Right hindlimb (tissue), 1 donor: ENCODE results near the gene P4HB.
A peak's percentile ranks its signal among the peaks of the same experiment; 100 is the strongest.
"Not testable (repeated sequence)": the region's sequence is repeated elsewhere in the genome, so short reads cannot be mapped to it uniquely, and the experiment has no call there.

Experiments
- DNase-seq: peaks from one replicate; pipeline ENCODE4 v3.0.0-alpha.2; 2018

Gene P4HB

DNA sequence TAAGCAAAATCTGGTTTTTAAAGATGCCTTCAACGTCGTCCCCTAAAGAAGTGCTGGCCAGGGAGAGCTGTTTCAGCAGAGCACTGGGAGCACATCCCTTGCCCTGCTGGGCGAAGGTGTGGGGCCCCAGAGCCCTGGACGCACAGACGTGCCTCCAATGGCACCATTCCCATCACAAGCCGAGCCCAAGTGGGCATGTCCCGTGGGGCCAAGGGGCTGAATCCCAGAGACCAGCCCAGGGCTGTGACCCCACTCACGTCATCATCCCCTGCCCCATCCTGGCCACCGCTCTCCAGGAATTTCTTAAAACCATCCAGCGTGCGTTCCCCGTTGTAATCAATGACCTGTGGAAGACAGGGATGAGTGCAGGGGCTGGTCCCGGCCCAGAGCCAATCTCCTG lies 15.4 kb downstream of the P4HB start:
- no peak for DNase-seq

DNA sequence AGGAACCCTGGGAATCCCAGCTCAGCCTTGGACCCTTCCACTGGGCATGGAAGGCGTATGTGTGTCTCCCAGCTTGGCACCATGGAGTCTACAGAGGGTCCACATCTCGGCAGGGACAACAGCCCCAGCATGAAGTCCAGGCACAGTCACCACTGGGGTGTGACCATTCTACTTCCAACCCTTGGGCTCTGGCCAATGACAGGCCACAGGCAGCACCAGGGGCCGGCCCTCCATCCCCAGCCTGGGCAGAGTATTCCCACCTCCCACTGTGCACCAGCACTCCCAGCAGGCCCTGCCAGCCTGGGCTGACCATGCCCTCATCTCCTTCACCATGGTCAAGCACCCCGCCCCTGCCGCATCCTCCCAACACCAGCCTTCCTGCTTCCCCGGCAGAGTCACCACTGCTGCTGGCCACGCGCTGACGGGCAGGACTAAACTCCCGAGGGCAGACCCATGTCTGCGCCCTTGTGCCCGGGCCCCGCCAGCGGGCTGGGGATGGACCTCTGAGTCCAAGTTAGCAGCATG lies 15.9 kb downstream of the P4HB start:
- no peak for DNase-seq

- DNase-seq: no peak
Observed at GRCh38 chr17:81843713-81844326, 16.5 kb downstream of the P4HB start.

DNA sequence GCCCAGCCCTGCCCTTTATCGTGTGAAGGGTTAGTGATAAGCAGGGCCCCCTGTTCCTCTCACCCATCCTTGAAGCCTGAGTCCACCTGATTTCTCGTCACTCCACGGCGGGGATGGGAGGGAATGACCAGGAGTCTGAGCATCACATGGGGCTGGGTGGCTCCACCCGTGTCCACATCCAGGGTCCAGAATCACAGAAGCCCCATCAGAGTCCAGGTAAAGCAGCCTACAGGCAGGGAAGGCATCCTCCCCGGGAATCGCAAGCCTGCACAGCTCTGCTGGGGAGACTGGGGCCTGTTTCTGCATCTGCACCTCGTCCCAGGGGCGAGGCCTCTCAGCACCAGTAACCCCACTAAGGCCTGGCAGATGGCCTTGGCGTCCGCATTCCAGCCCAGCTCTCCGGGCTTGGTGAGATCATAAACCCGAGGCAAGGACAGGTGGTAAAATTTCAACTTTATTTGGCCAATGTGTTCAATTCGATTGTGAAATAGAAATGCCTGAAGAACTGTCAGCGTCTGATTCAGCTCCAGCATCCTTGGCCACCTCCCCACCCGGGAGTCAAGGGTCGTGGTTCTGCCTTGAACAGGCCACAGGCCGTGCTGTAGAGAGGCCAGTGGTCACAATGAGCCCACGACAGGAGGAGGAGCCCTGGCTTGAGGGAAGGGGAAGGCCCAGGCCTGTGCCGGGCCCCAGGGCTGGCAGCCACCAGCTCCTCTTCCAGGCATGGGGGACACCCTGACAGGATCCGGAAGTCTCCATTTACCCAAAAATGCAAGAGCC lies 17.4 kb downstream of the P4HB start:
- no peak for DNase-seq

DNA sequence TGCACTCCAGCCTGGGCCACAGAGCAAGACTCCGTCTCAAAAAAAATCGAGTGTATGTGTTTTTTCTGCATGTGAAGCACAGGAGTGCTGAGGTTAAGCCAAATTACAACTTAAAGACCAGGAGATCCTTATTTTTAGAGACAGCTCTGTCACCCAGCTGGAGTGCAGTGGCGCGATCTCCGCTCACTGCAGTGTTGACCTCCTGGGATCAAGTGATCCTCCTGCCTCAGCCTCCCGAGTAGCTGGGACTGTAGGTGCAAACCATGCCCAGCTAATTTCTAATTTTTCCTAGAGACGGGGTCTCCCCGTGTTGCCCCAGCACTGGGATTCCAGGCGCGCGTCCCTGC lies 18.0 kb downstream of the P4HB start:
- no peak for DNase-seq

GRCh38 chr17:81841866-81842265 lies 18.5 kb downstream of the P4HB start:
- no peak for DNase-seq

GRCh38 chr17:81840826-81841778 lies 19.2 kb downstream of the P4HB start:
- DNase-seq: no peak

GRCh38 chr17:81840059-81840458 lies 20.3 kb downstream of the P4HB start:
- DNase-seq: not testable (repeated sequence)

- no peak for DNase-seq
Observed at GRCh38 chr17:81839301-81839700, 21.0 kb downstream of the P4HB start.

DNA sequence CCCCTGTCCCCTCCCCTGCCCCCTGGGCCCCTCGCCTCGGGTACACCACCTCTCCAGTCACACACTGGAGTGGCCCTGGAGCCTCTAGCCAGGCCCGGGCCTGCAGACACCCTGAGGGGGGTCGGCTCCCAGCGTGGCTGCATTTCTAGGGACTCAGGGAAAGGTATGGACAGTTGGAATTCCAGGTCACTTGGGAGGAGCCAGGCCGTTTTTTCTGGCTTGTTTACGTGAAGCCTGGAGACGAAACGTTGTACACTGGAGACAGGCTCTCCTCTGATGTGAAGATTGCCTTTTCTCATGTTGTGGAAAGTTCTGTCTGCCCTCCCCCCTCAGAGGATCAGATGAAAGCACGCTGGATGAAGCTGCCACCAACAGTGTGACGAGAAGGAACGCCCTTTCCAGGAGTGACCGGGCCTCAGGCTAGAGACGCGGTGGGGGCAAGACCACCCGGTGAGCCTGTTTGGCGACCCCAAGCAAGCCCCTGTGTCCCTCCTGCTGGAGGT lies 21.5 kb downstream of the P4HB start:
- no peak for DNase-seq

DNA sequence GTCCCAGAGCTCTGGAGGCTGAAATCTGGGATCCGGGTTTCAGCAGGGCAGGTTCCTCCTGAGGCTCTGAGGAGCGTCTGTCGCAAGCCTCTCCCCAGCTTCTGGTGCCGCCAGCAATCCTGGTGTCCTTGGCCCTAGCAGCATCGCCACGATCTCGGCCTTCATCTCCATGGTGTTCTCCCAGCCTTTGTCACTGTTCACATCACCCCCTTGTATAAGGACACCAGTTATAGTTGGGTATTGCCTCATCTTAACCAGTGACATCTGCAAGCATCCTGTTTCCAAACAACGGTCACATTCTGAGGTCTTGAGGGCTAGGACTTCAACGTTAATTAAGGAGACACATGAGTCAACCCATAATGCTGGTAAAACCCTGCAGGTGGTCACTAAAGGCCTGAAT lies 22.7 kb downstream of the P4HB start:
- DNase-seq: no peak

- no peak for DNase-seq
Observed at GRCh38 chr17:81834831-81835267, 25.5 kb downstream of the P4HB start, which contains the start of gene PPP1R27. TSS of gene PPP1R27 (minus strand) at chr17:81835050. CDS start at chr17:81834953, 97 bp downstream.

- DNase-seq: no peak
Observed at GRCh38 chr17:81833921-81834830, 26.2 kb downstream of the P4HB start.

- DNase-seq: peak; percentile 97
Observed at GRCh38 chr17:81833160-81833920, 27.0 kb downstream of the P4HB start, which contains the start of gene MCRIP1. TSS of gene MCRIP1 (minus strand) at chr17:81833291. CDS start at chr17:81824506, 8,785 bp downstream.

- DNase-seq: peak; percentile 57
Observed at GRCh38 chr17:81832608-81833159, 27.7 kb downstream of the P4HB start.

GRCh38 chr17:81831957-81832607 lies 28.3 kb downstream of the P4HB start:
- DNase-seq: no peak

- DNase-seq: no peak
Observed at GRCh38 chr17:81831563-81831956, 28.8 kb downstream of the P4HB start.

- DNase-seq: no peak
Observed at GRCh38 chr17:81829858-81830257, 30.5 kb downstream of the P4HB start.

DNA sequence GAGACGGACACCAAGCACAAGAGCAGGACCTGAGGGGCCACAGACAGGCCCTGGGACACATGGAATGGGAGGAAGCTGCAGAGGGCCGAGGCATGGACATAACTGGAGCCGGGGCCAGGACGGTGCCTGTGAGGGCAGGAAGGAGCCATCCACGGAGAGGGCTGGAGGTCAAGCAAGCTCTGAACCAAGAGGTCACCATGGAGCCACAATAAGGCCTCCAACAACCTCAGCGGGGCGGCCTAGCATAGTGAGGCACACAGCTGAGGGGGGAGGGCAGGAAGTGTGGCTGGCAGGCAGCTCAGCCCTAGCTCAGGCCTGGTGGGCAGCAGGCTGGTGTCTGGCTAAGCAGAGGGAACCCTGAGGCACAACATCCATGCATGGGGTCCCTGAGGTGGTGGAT lies 31.7 kb downstream of the P4HB start:
- DNase-seq: no peak
